Measurements from ENCODE around the gene CFAP100. TPM values are rescaled to one million over a fixed set of nuclear protein-coding genes. Genes with fewer than 3 reads are reported as not detected.

CFAP100 gene
- total and polyA plus RNA-seq, 9 of the 15 experiments (the other 6 are each of a cell fraction or from before 2014, with no cell fraction given): not detected

DNA sequence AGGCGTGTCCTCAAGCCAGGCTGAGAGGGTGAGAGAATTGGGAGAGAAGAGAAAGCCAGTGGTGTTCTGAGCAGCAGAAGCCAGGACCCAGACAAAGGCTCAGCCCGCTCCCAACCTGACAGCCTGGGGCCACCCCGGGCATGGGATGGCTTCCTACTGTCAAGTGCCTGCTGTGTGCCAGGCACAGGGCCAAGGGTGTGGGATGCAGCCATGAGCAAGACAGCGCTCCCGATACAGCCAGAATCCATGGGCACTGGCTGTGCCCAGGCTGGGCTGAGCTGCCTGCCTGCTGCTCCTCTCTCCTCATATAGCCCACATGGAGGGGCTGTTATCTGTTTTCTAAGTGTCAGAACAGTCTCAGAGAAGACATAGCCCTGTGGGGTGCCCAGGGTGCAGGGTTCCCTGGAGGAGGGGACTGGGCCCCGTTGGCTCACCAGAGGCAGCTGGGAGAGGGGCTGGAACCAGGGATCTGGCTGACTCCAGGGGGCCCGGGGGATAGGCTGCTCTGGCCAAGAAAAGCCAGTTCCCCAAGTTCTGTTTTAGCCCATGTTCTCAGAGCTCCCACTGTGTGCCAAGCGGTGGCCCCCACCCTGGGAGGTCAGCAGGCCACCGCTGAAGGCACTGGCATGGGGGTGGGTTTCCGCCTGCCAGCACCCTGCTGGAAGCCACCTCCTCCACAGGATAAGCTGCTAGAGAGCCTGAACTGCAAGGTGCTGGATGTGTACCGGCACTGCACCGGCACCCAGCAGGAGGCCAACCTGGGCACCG lies 39.0 kb downstream of the CFAP100 start:
- in situ Hi-C loops (cut with MboI): no loop called here
- no peak for ATAC-seq
- TF ChIP-seq, protein P1, sequence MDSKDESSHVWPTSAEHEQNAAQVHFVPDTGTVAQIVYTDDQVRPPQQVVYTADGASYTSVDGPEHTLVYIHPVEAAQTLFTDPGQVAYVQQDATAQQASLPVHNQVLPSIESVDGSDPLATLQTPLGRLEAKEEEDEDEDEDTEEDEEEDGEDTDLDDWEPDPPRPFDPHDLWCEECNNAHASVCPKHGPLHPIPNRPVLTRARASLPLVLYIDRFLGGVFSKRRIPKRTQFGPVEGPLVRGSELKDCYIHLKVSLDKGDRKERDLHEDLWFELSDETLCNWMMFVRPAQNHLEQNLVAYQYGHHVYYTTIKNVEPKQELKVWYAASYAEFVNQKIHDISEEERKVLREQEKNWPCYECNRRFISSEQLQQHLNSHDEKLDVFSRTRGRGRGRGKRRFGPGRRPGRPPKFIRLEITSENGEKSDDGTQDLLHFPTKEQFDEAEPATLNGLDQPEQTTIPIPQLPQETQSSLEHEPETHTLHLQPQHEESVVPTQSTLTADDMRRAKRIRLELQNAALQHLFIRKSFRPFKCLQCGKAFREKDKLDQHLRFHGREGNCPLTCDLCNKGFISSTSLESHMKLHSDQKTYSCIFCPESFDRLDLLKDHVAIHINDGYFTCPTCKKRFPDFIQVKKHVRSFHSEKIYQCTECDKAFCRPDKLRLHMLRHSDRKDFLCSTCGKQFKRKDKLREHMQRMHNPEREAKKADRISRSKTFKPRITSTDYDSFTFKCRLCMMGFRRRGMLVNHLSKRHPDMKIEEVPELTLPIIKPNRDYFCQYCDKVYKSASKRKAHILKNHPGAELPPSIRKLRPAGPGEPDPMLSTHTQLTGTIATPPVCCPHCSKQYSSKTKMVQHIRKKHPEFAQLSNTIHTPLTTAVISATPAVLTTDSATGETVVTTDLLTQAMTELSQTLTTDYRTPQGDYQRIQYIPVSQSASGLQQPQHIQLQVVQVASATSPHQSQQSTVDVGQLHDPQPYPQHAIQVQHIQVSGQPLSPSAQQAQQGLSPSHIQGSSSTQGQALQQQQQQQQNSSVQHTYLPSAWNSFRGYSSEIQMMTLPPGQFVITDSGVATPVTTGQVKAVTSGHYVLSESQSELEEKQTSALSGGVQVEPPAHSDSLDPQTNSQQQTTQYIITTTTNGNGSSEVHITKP (IDR thresholded peaks at IDR 0.05; ENCODE audit: partially characterized antibody): no peak
- no peak for TF ChIP-seq CEBPG (CRISPR knock-in tag; IDR thresholded peaks at IDR 0.05)
- TF ChIP-seq CEBPG (tag; conservative IDR thresholded peaks at IDR 0.05 in 1 of 2, IDR thresholded peaks at IDR 0.05 in 1 of 2): no peak
- no peak for TF ChIP-seq SMC3 (conservative IDR thresholded peaks at IDR 0.05; ENCODE audit: insufficient read depth, low read depth, low read length)
- TF ChIP-seq, protein P2, sequence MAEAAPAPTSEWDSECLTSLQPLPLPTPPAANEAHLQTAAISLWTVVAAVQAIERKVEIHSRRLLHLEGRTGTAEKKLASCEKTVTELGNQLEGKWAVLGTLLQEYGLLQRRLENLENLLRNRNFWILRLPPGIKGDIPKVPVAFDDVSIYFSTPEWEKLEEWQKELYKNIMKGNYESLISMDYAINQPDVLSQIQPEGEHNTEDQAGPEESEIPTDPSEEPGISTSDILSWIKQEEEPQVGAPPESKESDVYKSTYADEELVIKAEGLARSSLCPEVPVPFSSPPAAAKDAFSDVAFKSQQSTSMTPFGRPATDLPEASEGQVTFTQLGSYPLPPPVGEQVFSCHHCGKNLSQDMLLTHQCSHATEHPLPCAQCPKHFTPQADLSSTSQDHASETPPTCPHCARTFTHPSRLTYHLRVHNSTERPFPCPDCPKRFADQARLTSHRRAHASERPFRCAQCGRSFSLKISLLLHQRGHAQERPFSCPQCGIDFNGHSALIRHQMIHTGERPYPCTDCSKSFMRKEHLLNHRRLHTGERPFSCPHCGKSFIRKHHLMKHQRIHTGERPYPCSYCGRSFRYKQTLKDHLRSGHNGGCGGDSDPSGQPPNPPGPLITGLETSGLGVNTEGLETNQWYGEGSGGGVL (CRISPR knock-in tag; IDR thresholded peaks at IDR 0.05): no peak
- TF ChIP-seq BMI1 (IDR thresholded peaks at IDR 0.05; ENCODE audit: low read length): no peak
- no peak for TF ChIP-seq TRIM24 (IDR thresholded peaks at IDR 0.05)

More for the DNA sequence above, 39.0 kb downstream of the CFAP100 start:
- no peak overlapping the region for H2AFZ ChIP-seq (ENCODE audit: low read depth, low read length)
- H3K79me2 ChIP-seq (ENCODE audit: control insufficient read depth, insufficient read depth, low read length): no peaks in the 10 kb centered on the region
- POLR2A ChIA-PET: interaction anchor here (0.6 to 1.0 kb wide), 2 partner anchors 13 to 93 kb away, joined by 3 read pairs; no protein-coding TSS in a partner anchor
- H3K27ac ChIP-seq (ENCODE audit: extremely low read depth, low read depth, low read length): no peak overlapping the region
- H4K20me1 ChIP-seq (replicated peaks; ENCODE audit: control insufficient read depth, insufficient read depth, low read length): no peaks in the 10 kb centered on the region
- H3K27me3 ChIP-seq (ENCODE audit: control insufficient read depth in 2 of 2, insufficient read depth in 2 of 2, low read length in 2 of 2): no peaks in the 10 kb centered on the region
- FAIRE-seq: no peak
- H3K4me1 ChIP-seq (replicated peaks in 1 of 2; ENCODE audit: control insufficient read depth in 2 of 2, insufficient read depth in 2 of 2, low read length in 2 of 2): no peaks in the 10 kb centered on the region; a peak in 1 of 5 replicates
- H3K36me3 ChIP-seq (ENCODE audit: control insufficient read depth, insufficient read depth, low read length): peaks cover 7% of the 10 kb centered on the region; the same call in 1 of the 3 replicates
- CTCF ChIA-PET (ENCODE audit: low intra/inter-chr PET ratio): no interaction called here
- no peak for DNase-seq (ENCODE audit: extremely low read depth in 1 of 4, low spot score in 3 of 4)
- intact Hi-C loops (cut with micrococcal nuclease): no loop called here
- no peak overlapping the region for H3K4me2 ChIP-seq (ENCODE audit: insufficient read depth, low read length)
- no peaks in the 10 kb centered on the region for H3K9me1 ChIP-seq (ENCODE audit: control insufficient read depth, insufficient read depth, low read length)
- H3K9me3 ChIP-seq (replicated peaks; ENCODE audit: control insufficient read depth, insufficient read depth, low read depth, low read length): no peaks in the 10 kb centered on the region
- no TSS peak for BruUV-seq (replicated peaks)
- no peak overlapping the region for H3K4me3 ChIP-seq
- no peak overlapping the region for H3K9ac ChIP-seq (ENCODE audit: insufficient read depth in 1 of 2, low read depth in 2 of 2, low read length in 2 of 2)
- 99% methylated on average over 7 of the region's 13 CpGs for WGBS (ENCODE audit: insufficient coverage, low coverage, missing lambda C conversion rate)

Data from K562 (cell line).